ENCODE measurements around the gene TACC2. TPM values are rescaled to one million over a fixed set of nuclear protein-coding genes. Genes with fewer than 3 reads are reported as not detected.

Gene TACC2
- total RNA-seq, 4 donors from 2014 or later: 105 to 334 (median 235) TPM

DNA sequence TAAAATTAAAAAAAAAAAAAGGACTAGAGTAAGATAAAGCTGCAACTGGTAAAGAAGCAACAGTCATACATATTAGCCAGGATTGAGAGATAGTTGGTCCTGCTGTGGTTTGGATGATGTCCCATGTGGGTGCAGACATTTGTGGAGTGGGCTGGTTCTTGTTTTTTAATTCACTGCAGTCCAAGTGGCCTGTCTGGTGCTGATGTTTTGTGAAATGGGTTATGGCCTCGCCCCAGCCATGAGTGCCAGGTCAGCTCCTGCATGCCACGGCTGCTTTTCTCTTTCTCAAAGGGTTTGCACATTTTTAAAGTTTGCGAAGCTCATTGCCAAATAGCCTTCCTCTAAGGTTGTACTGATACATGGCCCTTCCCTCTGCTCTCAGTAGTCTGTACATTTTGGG lies 268.1 kb downstream of the TACC2 start:
- intact Hi-C loops (cut with DNase I; ENCODE audit: low total_unique reads): no loop called here
- Histone ChIP-seq H3K9me3 (no peaks in the 10 kb centered on the region), H3K27me3 (no peaks in the 10 kb centered on the region), H3K4me3 (no peak overlapping the region), H3K36me3 (peaks cover 0 to 42% of the 10 kb centered on the region in 2 donors), H3K4me1 (no peaks in the 10 kb centered on the region), H3K27ac (no peak overlapping the region)
- in situ Hi-C loops (cut with MboI; ENCODE audit: low sequenced_read_pairs in 4 of 4): no loop called here
- ATAC-seq (no peak), DNase-seq (no peak)
- TF ChIP-seq, protein P1, sequence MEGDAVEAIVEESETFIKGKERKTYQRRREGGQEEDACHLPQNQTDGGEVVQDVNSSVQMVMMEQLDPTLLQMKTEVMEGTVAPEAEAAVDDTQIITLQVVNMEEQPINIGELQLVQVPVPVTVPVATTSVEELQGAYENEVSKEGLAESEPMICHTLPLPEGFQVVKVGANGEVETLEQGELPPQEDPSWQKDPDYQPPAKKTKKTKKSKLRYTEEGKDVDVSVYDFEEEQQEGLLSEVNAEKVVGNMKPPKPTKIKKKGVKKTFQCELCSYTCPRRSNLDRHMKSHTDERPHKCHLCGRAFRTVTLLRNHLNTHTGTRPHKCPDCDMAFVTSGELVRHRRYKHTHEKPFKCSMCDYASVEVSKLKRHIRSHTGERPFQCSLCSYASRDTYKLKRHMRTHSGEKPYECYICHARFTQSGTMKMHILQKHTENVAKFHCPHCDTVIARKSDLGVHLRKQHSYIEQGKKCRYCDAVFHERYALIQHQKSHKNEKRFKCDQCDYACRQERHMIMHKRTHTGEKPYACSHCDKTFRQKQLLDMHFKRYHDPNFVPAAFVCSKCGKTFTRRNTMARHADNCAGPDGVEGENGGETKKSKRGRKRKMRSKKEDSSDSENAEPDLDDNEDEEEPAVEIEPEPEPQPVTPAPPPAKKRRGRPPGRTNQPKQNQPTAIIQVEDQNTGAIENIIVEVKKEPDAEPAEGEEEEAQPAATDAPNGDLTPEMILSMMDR (IDR thresholded peaks at IDR 0.05 in 4 of 5, conservative IDR thresholded peaks at IDR 0.05 in 1 of 5): no peak
- TF ChIP-seq POLR2A (IDR thresholded peaks at IDR 0.05): no peak

DNA sequence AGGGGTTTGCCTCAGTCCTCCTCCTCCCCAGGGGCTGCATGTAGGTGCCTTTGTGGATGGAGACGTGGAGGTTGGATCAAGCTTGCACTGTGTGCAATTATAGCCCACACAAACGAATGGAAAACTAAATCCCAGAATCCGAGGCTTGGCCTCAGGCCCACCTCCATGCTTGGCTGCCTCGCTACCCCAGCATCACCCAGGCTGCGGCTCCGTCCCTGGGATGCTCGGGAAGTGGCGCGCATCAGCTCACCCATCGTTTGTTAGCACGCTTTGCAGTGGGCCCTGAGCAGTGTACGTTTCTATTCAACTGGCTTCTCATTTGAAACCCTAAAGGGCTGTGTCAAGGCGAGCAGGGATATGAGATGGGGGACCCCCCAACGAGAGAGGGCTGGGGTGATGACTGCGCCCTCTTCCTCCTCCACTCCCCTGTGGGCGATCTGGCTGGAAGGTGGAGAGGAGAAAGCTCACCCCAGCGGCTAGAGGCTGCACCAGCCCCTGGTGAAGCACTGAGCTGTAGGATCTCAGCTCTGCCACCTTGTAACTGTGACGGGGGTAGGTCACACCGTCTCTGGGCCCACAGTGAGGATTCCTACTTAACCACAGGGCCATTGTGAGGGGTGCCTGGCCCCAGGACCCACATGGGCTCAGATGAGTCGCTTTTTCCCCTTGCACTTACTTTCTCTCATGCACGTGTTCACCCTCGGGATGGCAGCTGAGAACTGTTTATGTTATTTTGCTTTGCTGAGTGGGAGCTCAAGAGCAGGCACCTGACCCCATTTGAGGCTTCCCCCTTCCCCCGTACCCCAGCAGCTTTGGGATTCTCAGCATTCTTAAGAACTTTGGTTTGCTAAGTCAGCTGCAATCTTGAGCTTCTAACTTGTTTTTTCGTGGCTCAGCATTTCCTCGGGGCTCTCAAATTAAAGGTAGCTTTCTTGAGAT lies 269.4 kb downstream of the TACC2 start:
- ATAC-seq (no peak), DNase-seq (no peak)
- H3K4me1 ChIP-seq: peaks cover 0 to under 1% of the 10 kb centered on the region in 2 donors
- intact Hi-C loops (cut with DNase I; ENCODE audit: low total_unique reads): no loop called here
- no peaks in the 10 kb centered on the region for H3K27me3 ChIP-seq
- H3K27ac ChIP-seq: peak overlapping the region in 2 of 4 donors; percentile 7 to 30
- peaks cover 0 to 35% of the 10 kb centered on the region in 2 donors for H3K36me3 ChIP-seq
- in situ Hi-C loops (cut with MboI; ENCODE audit: low sequenced_read_pairs in 4 of 4): no loop called here
- H3K4me3 ChIP-seq: no peak overlapping the region
- TF ChIP-seq, protein P1 (IDR thresholded peaks at IDR 0.05 in 4 of 5, conservative IDR thresholded peaks at IDR 0.05 in 1 of 5): no peak
- TF ChIP-seq POLR2A (IDR thresholded peaks at IDR 0.05): no peak
- no peaks in the 10 kb centered on the region for H3K9me3 ChIP-seq

DNA sequence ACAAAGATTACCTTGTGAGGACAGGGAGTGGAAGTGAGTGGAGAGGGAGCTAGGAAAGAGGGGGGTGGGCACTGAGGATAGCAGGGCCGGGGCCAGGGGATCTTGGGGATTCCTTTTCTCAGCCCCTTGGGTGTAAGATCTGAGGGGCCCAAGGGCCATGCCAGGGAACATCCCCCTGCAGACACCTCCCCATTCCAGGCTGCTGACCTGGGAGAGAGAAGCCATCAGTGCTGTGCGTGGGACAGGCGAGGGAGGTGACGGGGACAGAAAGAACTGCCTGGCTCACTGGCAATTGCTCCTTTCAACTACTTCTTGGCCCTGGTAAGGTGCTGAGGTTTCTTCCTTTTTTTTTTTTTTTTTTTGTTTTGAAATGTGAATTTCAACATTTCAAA lies 270.1 kb downstream of the TACC2 start:
- intact Hi-C loops (cut with DNase I; ENCODE audit: low total_unique reads): no loop called here
- H3K27me3 ChIP-seq: no peaks in the 10 kb centered on the region
- no peak overlapping the region for H3K4me3 ChIP-seq
- peaks cover 7% of the 10 kb centered on the region in 2 donors for H3K4me1 ChIP-seq
- no peaks in the 10 kb centered on the region for H3K9me3 ChIP-seq
- in situ Hi-C loops (cut with MboI; ENCODE audit: low sequenced_read_pairs in 4 of 4): no loop called here
- DNase-seq: no peak
- peaks cover 0 to 28% of the 10 kb centered on the region in 2 donors for H3K36me3 ChIP-seq
- no peak for TF ChIP-seq POLR2A (IDR thresholded peaks at IDR 0.05)
- TF ChIP-seq, protein P1 (IDR thresholded peaks at IDR 0.05 in 4 of 5, conservative IDR thresholded peaks at IDR 0.05 in 1 of 5): no peak
- no peak for ATAC-seq
- peak overlapping the region in 2 of 4 donors; percentile 7 to 30 for H3K27ac ChIP-seq

DNA sequence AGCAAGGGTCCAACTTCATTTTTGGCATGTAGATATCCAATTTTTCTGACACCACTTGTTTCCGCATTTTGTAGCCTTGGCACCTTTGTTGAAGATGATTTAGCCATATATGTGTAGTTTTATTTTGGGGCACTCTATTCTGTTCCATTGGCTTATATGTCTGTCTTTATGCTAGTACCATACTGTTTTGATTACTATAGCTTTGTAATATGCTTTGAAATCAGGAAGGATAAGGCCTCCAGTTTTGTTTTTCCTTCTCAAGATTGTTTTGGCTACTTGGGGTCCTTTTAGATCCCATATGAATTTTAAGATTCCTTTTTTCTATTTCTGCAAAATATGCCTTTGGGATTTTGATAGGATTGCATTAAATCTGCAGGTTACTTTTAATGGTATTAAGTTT lies 272.6 kb downstream of the TACC2 start:
- H3K27me3 ChIP-seq: no peaks in the 10 kb centered on the region
- no peaks in the 10 kb centered on the region for H3K9me3 ChIP-seq
- DNase-seq (no peak), ATAC-seq (no peak)
- H3K36me3 ChIP-seq: peaks cover 0 to 12% of the 10 kb centered on the region in 2 donors
- no peak overlapping the region for H3K4me3 ChIP-seq
- H3K27ac ChIP-seq: no peak overlapping the region
- intact Hi-C loops (cut with DNase I; ENCODE audit: low total_unique reads) (no loop called here), in situ Hi-C loops (cut with MboI; ENCODE audit: low sequenced_read_pairs in 4 of 4) (no loop called here)
- no peak for TF ChIP-seq POLR2A (IDR thresholded peaks at IDR 0.05)
- TF ChIP-seq, protein P1 (IDR thresholded peaks at IDR 0.05 in 4 of 5, conservative IDR thresholded peaks at IDR 0.05 in 1 of 5): no peak
- peaks cover 8 to 9% of the 10 kb centered on the region in 2 donors for H3K4me1 ChIP-seq

Data from gastrocnemius medialis (tissue), 4 donors.